22Rv1 (cell line): Measurements from ENCODE around the gene ARHGAP26.

Experiments used
- CTCF ChIP-seq: fragments of 450-650 bp; IDR thresholded peaks from 2 replicates; pipeline ENCODE4 v1.5.1; 2017; ENCODE audit warnings: mild to moderate bottlenecking
- ZFX ChIP-seq: fragments of 450-650 bp; IDR thresholded peaks from 2 replicates; pipeline ENCODE4 v1.6.1; 2017; ENCODE audit warnings: antibody characterized with exemption, borderline replicate concordance

DNA sequence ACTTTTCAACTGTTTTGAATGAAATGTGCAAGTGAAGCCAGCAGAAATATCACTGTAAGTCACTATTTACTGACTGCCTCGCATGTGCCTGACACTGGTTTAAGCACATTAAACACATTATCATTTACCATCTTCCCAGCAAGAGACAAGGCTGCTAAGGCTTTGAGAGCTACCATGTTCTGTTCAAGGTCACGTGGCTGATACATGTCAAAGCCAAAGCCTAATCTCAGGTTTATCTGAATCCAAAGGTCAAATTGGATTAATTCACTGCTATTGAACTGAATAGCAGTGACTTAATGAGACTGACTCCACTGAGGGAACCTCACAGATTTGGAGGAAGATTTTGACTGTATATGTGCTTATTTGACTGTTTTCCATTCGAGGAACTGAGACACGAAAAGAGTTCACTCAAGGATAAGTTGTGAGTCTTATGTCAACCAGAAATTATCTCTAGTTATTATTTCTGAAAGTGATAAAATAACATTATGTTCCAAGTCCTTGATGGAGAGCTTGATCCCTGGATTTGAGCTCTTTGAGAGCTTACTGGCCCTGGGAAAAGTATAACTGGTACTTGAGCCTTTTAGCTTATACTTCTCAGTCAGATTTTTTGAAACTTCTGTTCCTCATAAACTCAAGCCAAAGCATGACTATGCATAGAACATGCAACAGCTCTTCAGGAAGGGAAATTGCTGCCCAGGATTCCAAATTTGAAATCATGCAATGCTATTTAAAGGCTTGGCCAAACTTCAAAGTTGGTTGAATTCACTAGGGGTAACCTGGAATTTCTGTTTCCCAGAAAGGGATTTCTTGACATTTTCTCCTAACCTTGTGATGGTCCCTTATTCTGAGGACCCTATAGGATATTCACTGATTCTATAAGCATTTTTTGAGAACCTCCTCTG lies 23.4 kb upstream of the ARHGAP26 start:
- TF ChIP-seq CTCF (no peak), ZFX (no peak)
